Dendritic cell treated with granulocyte-macrophage colony-stimulating factor and Interleukin-4, amounts not matched to agents 40 ng/mL and 50 ng/mL, for 4 days (primary cell): ENCODE results near the gene BTF3.

Experiments used
- H3K27ac Mint-ChIP-seq: one replicate; pipeline ENCODE4 v1.8.0; 2022; ENCODE audit warnings: mild to moderate bottlenecking, mixed read lengths
- H3K27me3 Mint-ChIP-seq: one replicate; pipeline ENCODE4 v1.8.0; 2022; ENCODE audit warnings: mild to moderate bottlenecking, mixed read lengths
- H3K36me3 Mint-ChIP-seq: one replicate; pipeline ENCODE4 v1.8.0; 2022; ENCODE audit warnings: low read depth, mixed read lengths
- H3K4me1 Mint-ChIP-seq: one replicate; pipeline ENCODE4 v1.8.0; 2022; ENCODE audit warnings: low read depth, mixed read lengths
- H3K4me3 Mint-ChIP-seq: one replicate; pipeline ENCODE4 v1.8.0; 2022; ENCODE audit warnings: mild to moderate bottlenecking, moderate library complexity, mixed read lengths
- H3K9me3 Mint-ChIP-seq: one replicate; pipeline ENCODE4 v1.8.0; 2022; ENCODE audit warnings: mixed read lengths
- intact Hi-C: fragments of 100-400 bp; cut with micrococcal nuclease; formaldehyde crosslinking; loops from one replicate; pipeline ENCODE4 v1.15.0; 2022

Gene BTF3

GRCh38 chr5:73519531-73520283, 21.5 kb downstream of the BTF3 start:
- intact Hi-C loops, result loop anchor here (1.0 kb wide), 1 partner anchor 17 kb away; no protein-coding TSS in a partner anchor
- no peaks in the 10 kb centered on the region for H3K36me3 Mint-ChIP-seq
- no peak overlapping the region for H3K27ac Mint-ChIP-seq
- H3K27me3 Mint-ChIP-seq, result no peaks in the 10 kb centered on the region
- H3K4me1 Mint-ChIP-seq, result peaks cover 8% of the 10 kb centered on the region
- H3K4me3 Mint-ChIP-seq, result no peak overlapping the region
- no peaks in the 10 kb centered on the region for H3K9me3 Mint-ChIP-seq

GRCh38 chr5:73522989-73523388, 24.7 kb downstream of the BTF3 start:
- Mint-ChIP-seq H3K36me3 (no peaks in the 10 kb centered on the region), H3K27ac (no peak overlapping the region), H3K4me1 (peaks cover 9% of the 10 kb centered on the region), H3K27me3 (peaks cover 4% of the 10 kb centered on the region), H3K9me3 (no peaks in the 10 kb centered on the region), H3K4me3 (no peak overlapping the region)
- intact Hi-C loops, result no loop called here

- no peak overlapping the region for H3K4me3 Mint-ChIP-seq
- intact Hi-C loops, result no loop called here
- no peak overlapping the region for H3K27ac Mint-ChIP-seq
- no peaks in the 10 kb centered on the region for H3K36me3 Mint-ChIP-seq
- H3K9me3 Mint-ChIP-seq, result no peaks in the 10 kb centered on the region
- H3K4me1 Mint-ChIP-seq, result peaks cover 14% of the 10 kb centered on the region
- H3K27me3 Mint-ChIP-seq, result peaks cover 4% of the 10 kb centered on the region
Observed at GRCh38 chr5:73523861-73524260, 25.6 kb downstream of the BTF3 start.

- Mint-ChIP-seq H3K27me3 (peaks cover 4% of the 10 kb centered on the region), H3K4me3 (no peak overlapping the region), H3K27ac (no peak overlapping the region), H3K4me1 (peaks cover 6% of the 10 kb centered on the region), H3K36me3 (no peaks in the 10 kb centered on the region), H3K9me3 (no peaks in the 10 kb centered on the region)
- intact Hi-C loops, result no loop called here
Observed at GRCh38 chr5:73525606-73526203, 27.5 kb downstream of the BTF3 start.

- H3K27me3 Mint-ChIP-seq, result peaks cover 10% of the 10 kb centered on the region
- no peaks in the 10 kb centered on the region for H3K9me3 Mint-ChIP-seq
- no peaks in the 10 kb centered on the region for H3K36me3 Mint-ChIP-seq
- H3K27ac Mint-ChIP-seq, result no peak overlapping the region
- intact Hi-C loops, result no loop called here
- peaks cover 6% of the 10 kb centered on the region for H3K4me1 Mint-ChIP-seq
- no peak overlapping the region for H3K4me3 Mint-ChIP-seq
Observed at GRCh38 chr5:73528248-73528647, 30.0 kb downstream of the BTF3 start.

- Mint-ChIP-seq H3K27me3 (peaks cover 12% of the 10 kb centered on the region), H3K4me3 (no peak overlapping the region), H3K9me3 (no peaks in the 10 kb centered on the region), H3K27ac (no peak overlapping the region), H3K36me3 (no peaks in the 10 kb centered on the region), H3K4me1 (peaks cover 6% of the 10 kb centered on the region)
- intact Hi-C loops, result no loop called here
Observed at GRCh38 chr5:73529081-73529480, 30.8 kb downstream of the BTF3 start.

GRCh38 chr5:73531356-73531755, 33.1 kb downstream of the BTF3 start:
- no peak overlapping the region for H3K4me3 Mint-ChIP-seq
- H3K36me3 Mint-ChIP-seq, result no peaks in the 10 kb centered on the region
- intact Hi-C loops, result no loop called here
- H3K27me3 Mint-ChIP-seq, result peaks cover 22% of the 10 kb centered on the region
- no peak overlapping the region for H3K27ac Mint-ChIP-seq
- H3K9me3 Mint-ChIP-seq, result no peaks in the 10 kb centered on the region
- peaks cover 6% of the 10 kb centered on the region for H3K4me1 Mint-ChIP-seq

GRCh38 chr5:73532195-73532594, 34.0 kb downstream of the BTF3 start:
- H3K4me3 Mint-ChIP-seq, result no peak overlapping the region
- intact Hi-C loops, result no loop called here
- H3K9me3 Mint-ChIP-seq, result no peaks in the 10 kb centered on the region
- no peak overlapping the region for H3K27ac Mint-ChIP-seq
- H3K36me3 Mint-ChIP-seq, result no peaks in the 10 kb centered on the region
- H3K4me1 Mint-ChIP-seq, result peaks cover 6% of the 10 kb centered on the region
- H3K27me3 Mint-ChIP-seq, result peaks cover 21% of the 10 kb centered on the region

GRCh38 chr5:73534011-73534644, 35.9 kb downstream of the BTF3 start:
- H3K4me3 Mint-ChIP-seq, result no peak overlapping the region
- H3K36me3 Mint-ChIP-seq, result no peaks in the 10 kb centered on the region
- intact Hi-C loops, result no loop called here
- H3K4me1 Mint-ChIP-seq, result no peaks in the 10 kb centered on the region
- H3K27ac Mint-ChIP-seq, result no peak overlapping the region
- H3K27me3 Mint-ChIP-seq, result peaks cover 18% of the 10 kb centered on the region
- H3K9me3 Mint-ChIP-seq, result no peaks in the 10 kb centered on the region

- Mint-ChIP-seq H3K4me3 (no peak overlapping the region), H3K4me1 (no peaks in the 10 kb centered on the region), H3K36me3 (no peaks in the 10 kb centered on the region), H3K9me3 (no peaks in the 10 kb centered on the region), H3K27ac (no peak overlapping the region), H3K27me3 (peaks cover 18% of the 10 kb centered on the region)
- intact Hi-C loops, result no loop called here
Observed at GRCh38 chr5:73534971-73535370, 36.7 kb downstream of the BTF3 start.

- no peak overlapping the region for H3K27ac Mint-ChIP-seq
- intact Hi-C loops, result no loop called here
- H3K27me3 Mint-ChIP-seq, result peaks cover 29% of the 10 kb centered on the region
- no peaks in the 10 kb centered on the region for H3K36me3 Mint-ChIP-seq
- no peak overlapping the region for H3K4me3 Mint-ChIP-seq
- H3K9me3 Mint-ChIP-seq, result no peaks in the 10 kb centered on the region
- no peaks in the 10 kb centered on the region for H3K4me1 Mint-ChIP-seq
Observed at GRCh38 chr5:73539730-73540129, 41.5 kb downstream of the BTF3 start.

GRCh38 chr5:73540192-73540591, 42.0 kb downstream of the BTF3 start:
- Mint-ChIP-seq H3K4me3 (no peak overlapping the region), H3K36me3 (no peaks in the 10 kb centered on the region), H3K9me3 (no peaks in the 10 kb centered on the region), H3K4me1 (no peaks in the 10 kb centered on the region), H3K27me3 (peaks cover 28% of the 10 kb centered on the region), H3K27ac (no peak overlapping the region)
- intact Hi-C loops, result no loop called here

- Mint-ChIP-seq H3K9me3 (no peaks in the 10 kb centered on the region), H3K4me3 (no peak overlapping the region), H3K36me3 (no peaks in the 10 kb centered on the region), H3K4me1 (no peaks in the 10 kb centered on the region), H3K27me3 (peaks cover 25% of the 10 kb centered on the region), H3K27ac (no peak overlapping the region)
- intact Hi-C loops, result no loop called here
Observed at GRCh38 chr5:73542020-73542419, 43.8 kb downstream of the BTF3 start.
